Activated CD8-positive, alpha-beta memory T cell treated with anti-CD3 and anti-CD28 coated beads, Interleukin-2, amount 10 ng/mL, durations not matched to agents 7 days and 5 days (primary cell): ENCODE data around the gene ASPSCR1. TPM values are rescaled to one million over a fixed set of nuclear protein-coding genes. Genes with fewer than 3 reads are reported as not detected.

Source experiments
- ATAC-seq: fragments of 150-1000 bp; cut with Tn5 transposase; one replicate; pipeline ENCODE4 v1.10.0; 2021; ENCODE audit warnings: moderate library complexity
- CTCF ChIA-PET: fragments of 350-600 bp; sonication (Branson Sonifier 250); formaldehyde crosslinking; loops from one replicate; lab custom pipeline; 2021; ENCODE audit warnings: antibody characterized with exemption; lab: Charles Lee
- DNase-seq: peaks from one replicate; pipeline ENCODE4 v3.0.0-alpha.2; 2020
- H3K27ac Mint-ChIP-seq: one replicate; pipeline ENCODE4 v1.8.0; 2021; ENCODE audit warnings: mild to moderate bottlenecking, mixed read lengths
- H3K27me3 Mint-ChIP-seq: one replicate; pipeline ENCODE4 v1.8.0; 2021; ENCODE audit warnings: mixed read lengths
- H3K36me3 Mint-ChIP-seq: one replicate; pipeline ENCODE4 v1.8.0; 2021; ENCODE audit warnings: mild to moderate bottlenecking, mixed read lengths
- H3K4me1 Mint-ChIP-seq: one replicate; pipeline ENCODE4 v1.8.0; 2021; ENCODE audit warnings: mixed read lengths
- H3K4me3 Mint-ChIP-seq: one replicate; pipeline ENCODE4 v1.8.0; 2021; ENCODE audit warnings: mild to moderate bottlenecking, moderate library complexity, mixed read lengths
- H3K9me3 Mint-ChIP-seq: one replicate; pipeline ENCODE4 v1.8.0; 2022; ENCODE audit warnings: low read depth, mixed read lengths
- total RNA-seq, 2 experiments: library from RNA; stranded (reverse); gene quantifications; one replicate each; pipeline ENCODE4 v1.2.3, GENCODE V29; 2021

ASPSCR1 gene
- total RNA-seq, 2 experiments from 2014 or later: 29.5 to 31.4 TPM

DNA sequence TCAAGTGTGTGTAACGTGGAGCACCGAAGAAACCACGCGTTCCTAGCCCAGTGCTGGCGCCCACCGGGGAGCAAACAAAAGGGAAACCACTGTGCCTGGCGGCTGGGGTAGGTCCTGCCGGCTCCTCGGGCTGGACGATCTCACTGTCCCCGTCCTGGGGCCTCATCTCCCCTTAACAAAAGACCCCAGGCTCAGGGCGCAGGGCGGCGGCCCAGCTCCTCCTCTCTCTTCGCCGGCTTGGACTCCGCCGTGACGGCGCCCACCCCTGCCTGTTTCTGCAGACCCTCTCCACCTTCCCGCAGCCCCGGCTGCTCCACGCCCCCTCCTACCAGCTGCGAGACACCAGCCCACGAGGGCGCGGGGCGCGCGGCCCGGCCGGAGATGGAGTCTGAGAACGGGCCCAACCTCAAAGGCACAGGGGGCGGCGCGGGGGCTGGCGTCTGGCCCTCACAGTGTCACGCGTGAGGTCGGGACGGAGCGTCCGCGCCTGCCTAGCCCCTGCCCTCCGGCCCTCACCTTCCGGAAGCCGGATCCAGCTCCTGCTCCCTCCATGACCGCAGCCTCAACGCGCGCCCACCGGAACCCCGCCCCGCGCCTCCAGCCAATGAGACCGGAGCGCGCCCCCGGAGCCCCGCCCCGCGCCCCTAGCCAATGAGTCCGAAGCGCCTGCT lies 45.0 kb downstream of the ASPSCR1 start, which contains the start of gene CENPX:
TSS of gene CENPX (minus strand) at position 569 of the 671 bp plus-strand sequence. CDS start at position 552, 17 bp downstream.
- H3K9me3 Mint-ChIP-seq: no peaks in the 10 kb centered on the region
- DNase-seq (no peak), ATAC-seq (no peak)
- peak within 1 kb of the TSS; percentile 82 for H3K4me3 Mint-ChIP-seq
- peaks cover 4% of the 10 kb centered on the region for H3K36me3 Mint-ChIP-seq
- H3K27me3 Mint-ChIP-seq: no peaks in the 10 kb centered on the region
- CTCF ChIA-PET: interaction anchor here (0.9 to 9.0 kb wide), 22 partner anchors 8 to 214 kb away, joined by 3 to 181 read pairs (median 7); partner anchors contain the start of genes ARHGDIA, DCXR, GPS1 and MAFG
- H3K4me1 Mint-ChIP-seq: peaks cover 29% of the 10 kb centered on the region
- peak within 1 kb of the TSS; percentile 78 for H3K27ac Mint-ChIP-seq

- peaks cover 4% of the 10 kb centered on the region for H3K36me3 Mint-ChIP-seq
- H3K9me3 Mint-ChIP-seq: no peaks in the 10 kb centered on the region
- peak within 1 kb of the TSS; percentile 82 for H3K4me3 Mint-ChIP-seq
- peaks cover 32% of the 10 kb centered on the region for H3K4me1 Mint-ChIP-seq
- CTCF ChIA-PET: interaction anchor here (1.0 to 9.0 kb wide), 16 partner anchors 12 to 213 kb away, joined by 3 to 181 read pairs (median 6); partner anchors contain the start of genes ARHGDIA, DCXR, GPS1 and MAFG
- no peaks in the 10 kb centered on the region for H3K27me3 Mint-ChIP-seq
- DNase-seq: peak; percentile 100
- H3K27ac Mint-ChIP-seq: peak within 1 kb of the TSS; percentile 78
- peak; percentile 95 for ATAC-seq
Measured at GRCh38 chr17:82022981-82023446, 45.6 kb downstream of the ASPSCR1 start, which contains the start of gene LRRC45. Gene LRRC45, plus strand, starts transcription at chr17:82023305. Its CDS starts 339 bp downstream, at chr17:82023644.

- no peaks in the 10 kb centered on the region for H3K27me3 Mint-ChIP-seq
- H3K4me1 Mint-ChIP-seq: peaks cover 32% of the 10 kb centered on the region
- peak; percentile 61 for DNase-seq
- peak overlapping the region; percentile 52 for H3K27ac Mint-ChIP-seq
- peaks cover 1% of the 10 kb centered on the region for H3K36me3 Mint-ChIP-seq
- H3K4me3 Mint-ChIP-seq: peak overlapping the region; percentile 82
- H3K9me3 Mint-ChIP-seq: no peaks in the 10 kb centered on the region
- CTCF ChIA-PET: interaction anchor here (1.0 to 9.0 kb wide), 9 partner anchors 11 to 213 kb away, joined by 4 to 181 read pairs (median 7); partner anchors contain the start of genes ARHGDIA, DCXR, MAFG and NOTUM
- ATAC-seq: no peak
Measured at GRCh38 chr17:82023447-82024241, 46.2 kb downstream of the ASPSCR1 start.

GRCh38 chr17:82024859-82025258 lies 47.4 kb downstream of the ASPSCR1 start:
- Mint-ChIP-seq H3K4me3 (no peak overlapping the region), H3K27ac (no peak overlapping the region), H3K4me1 (peaks cover 38% of the 10 kb centered on the region), H3K27me3 (no peaks in the 10 kb centered on the region), H3K9me3 (no peaks in the 10 kb centered on the region), H3K36me3 (peaks cover 3% of the 10 kb centered on the region)
- DNase-seq (no peak), ATAC-seq (no peak)
- CTCF ChIA-PET: interaction anchor here (0.9 to 2.4 kb wide), 3 partner anchors 60 to 130 kb away, joined by 3 to 11 read pairs (median 10); partner anchors contain the start of gene NOTUM

DNA sequence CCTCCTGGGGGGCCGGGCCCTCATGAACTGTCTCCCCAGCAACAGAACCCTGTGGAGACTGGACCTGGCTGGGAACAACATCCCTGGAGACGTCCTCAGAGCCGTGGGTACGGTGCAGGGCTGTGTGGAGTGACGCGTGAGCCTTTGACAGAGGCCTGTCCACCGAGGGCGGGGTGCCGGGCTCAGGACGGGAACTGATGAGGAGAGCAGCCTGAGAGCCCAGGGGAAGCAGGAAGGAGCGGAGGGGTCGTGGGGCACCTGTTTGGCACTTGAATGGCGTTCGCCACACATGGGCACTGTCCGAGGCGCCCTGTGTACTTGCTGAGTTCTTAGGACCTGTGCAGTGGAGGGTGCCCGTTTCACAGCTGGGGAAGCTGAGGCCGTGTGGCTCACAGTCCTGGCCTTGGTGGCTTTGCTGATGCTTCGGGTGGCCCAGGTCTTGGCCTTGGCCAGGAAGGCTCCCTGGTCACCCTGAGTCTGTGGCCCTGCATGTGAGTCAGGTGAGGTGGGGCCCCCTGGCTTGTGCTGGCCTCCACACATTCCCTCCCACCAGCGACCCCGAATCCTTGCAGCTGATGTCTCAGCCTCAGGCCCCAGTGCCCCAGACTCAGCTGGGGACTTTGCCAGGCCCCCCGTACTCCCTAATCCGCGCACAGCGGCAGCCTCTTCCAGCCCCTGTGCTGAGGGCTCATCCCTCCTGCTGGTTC lies 48.1 kb downstream of the ASPSCR1 start:
- DNase-seq (no peak), ATAC-seq (no peak)
- H3K4me3 Mint-ChIP-seq: no peak overlapping the region
- no peaks in the 10 kb centered on the region for H3K27me3 Mint-ChIP-seq
- CTCF ChIA-PET: interaction anchor here (0.9 to 2.4 kb wide), 5 partner anchors 11 to 66 kb away, joined by 3 to 10 read pairs (median 4); partner anchors contain the start of genes DCXR, DUS1L and NOTUM
- H3K36me3 Mint-ChIP-seq: peaks cover 3% of the 10 kb centered on the region
- H3K4me1 Mint-ChIP-seq: peaks cover 37% of the 10 kb centered on the region
- no peak overlapping the region for H3K27ac Mint-ChIP-seq
- no peaks in the 10 kb centered on the region for H3K9me3 Mint-ChIP-seq

GRCh38 chr17:82028246-82028645 lies 50.8 kb downstream of the ASPSCR1 start:
- CTCF ChIA-PET: interaction anchor here (0.6 to 2.5 kb wide), 6 partner anchors 8 to 344 kb away, joined by 3 to 13 read pairs (median 4); partner anchors contain the start of gene DCXR
- peaks cover 3% of the 10 kb centered on the region for H3K36me3 Mint-ChIP-seq
- DNase-seq (no peak), ATAC-seq (no peak)
- H3K4me3 Mint-ChIP-seq: no peak overlapping the region
- H3K9me3 Mint-ChIP-seq: no peaks in the 10 kb centered on the region
- peaks cover 32% of the 10 kb centered on the region for H3K4me1 Mint-ChIP-seq
- H3K27ac Mint-ChIP-seq: no peak overlapping the region
- H3K27me3 Mint-ChIP-seq: no peaks in the 10 kb centered on the region

- H3K36me3 Mint-ChIP-seq: peaks cover 3% of the 10 kb centered on the region
- no peak for ATAC-seq
- CTCF ChIA-PET: interaction anchor here (0.7 to 4.5 kb wide), 11 partner anchors 8 to 277 kb away, joined by 3 to 56 read pairs (median 11); partner anchors contain the start of genes DCXR and NOTUM
- DNase-seq: no peak
- H3K27me3 Mint-ChIP-seq: no peaks in the 10 kb centered on the region
- peaks cover 29% of the 10 kb centered on the region for H3K4me1 Mint-ChIP-seq
- no peak overlapping the region for H3K4me3 Mint-ChIP-seq
- no peak overlapping the region for H3K27ac Mint-ChIP-seq
- H3K9me3 Mint-ChIP-seq: no peaks in the 10 kb centered on the region
Measured at GRCh38 chr17:82028966-82029365, 51.5 kb downstream of the ASPSCR1 start.

GRCh38 chr17:82029391-82029790 lies 52.0 kb downstream of the ASPSCR1 start:
- Mint-ChIP-seq H3K27ac (no peak overlapping the region), H3K4me1 (peaks cover 25% of the 10 kb centered on the region), H3K36me3 (peaks cover 3% of the 10 kb centered on the region), H3K27me3 (no peaks in the 10 kb centered on the region), H3K9me3 (no peaks in the 10 kb centered on the region), H3K4me3 (no peak overlapping the region)
- DNase-seq (no peak), ATAC-seq (no peak)
- CTCF ChIA-PET: interaction anchor here (0.7 to 4.5 kb wide), 21 partner anchors 8 to 276 kb away, joined by 3 to 56 read pairs (median 6); partner anchors contain the start of genes DCXR, GPS1, MAFG and NOTUM

- DNase-seq (no peak), ATAC-seq (peak; percentile 2)
- Mint-ChIP-seq H3K27ac (no peak overlapping the region), H3K4me3 (no peak overlapping the region), H3K4me1 (peaks cover 25% of the 10 kb centered on the region), H3K27me3 (no peaks in the 10 kb centered on the region), H3K36me3 (peaks cover 5% of the 10 kb centered on the region), H3K9me3 (no peaks in the 10 kb centered on the region)
- CTCF ChIA-PET: interaction anchor here (0.5 to 4.5 kb wide), 42 partner anchors 8 to 745 kb away, joined by 3 to 56 read pairs (median 4); partner anchors contain the start of genes DCXR, GPS1, MAFG and NOTUM
Measured at GRCh38 chr17:82029990-82030469, 52.6 kb downstream of the ASPSCR1 start.

- H3K9me3 Mint-ChIP-seq: no peaks in the 10 kb centered on the region
- DNase-seq: peak; percentile 88
- H3K27ac Mint-ChIP-seq: peak overlapping the region; percentile 59
- CTCF ChIA-PET: interaction anchor here (0.5 to 4.5 kb wide), 46 partner anchors 8 to 744 kb away, joined by 3 to 56 read pairs (median 4); partner anchors contain the start of genes DCXR, GPS1, MAFG and NOTUM
- H3K27me3 Mint-ChIP-seq: no peaks in the 10 kb centered on the region
- peak; percentile 71 for ATAC-seq
- peak overlapping the region; percentile 70 for H3K4me3 Mint-ChIP-seq
- H3K36me3 Mint-ChIP-seq: peaks cover 10% of the 10 kb centered on the region
- peaks cover 28% of the 10 kb centered on the region for H3K4me1 Mint-ChIP-seq
Measured at GRCh38 chr17:82030470-82031302, 53.3 kb downstream of the ASPSCR1 start.

DNA sequence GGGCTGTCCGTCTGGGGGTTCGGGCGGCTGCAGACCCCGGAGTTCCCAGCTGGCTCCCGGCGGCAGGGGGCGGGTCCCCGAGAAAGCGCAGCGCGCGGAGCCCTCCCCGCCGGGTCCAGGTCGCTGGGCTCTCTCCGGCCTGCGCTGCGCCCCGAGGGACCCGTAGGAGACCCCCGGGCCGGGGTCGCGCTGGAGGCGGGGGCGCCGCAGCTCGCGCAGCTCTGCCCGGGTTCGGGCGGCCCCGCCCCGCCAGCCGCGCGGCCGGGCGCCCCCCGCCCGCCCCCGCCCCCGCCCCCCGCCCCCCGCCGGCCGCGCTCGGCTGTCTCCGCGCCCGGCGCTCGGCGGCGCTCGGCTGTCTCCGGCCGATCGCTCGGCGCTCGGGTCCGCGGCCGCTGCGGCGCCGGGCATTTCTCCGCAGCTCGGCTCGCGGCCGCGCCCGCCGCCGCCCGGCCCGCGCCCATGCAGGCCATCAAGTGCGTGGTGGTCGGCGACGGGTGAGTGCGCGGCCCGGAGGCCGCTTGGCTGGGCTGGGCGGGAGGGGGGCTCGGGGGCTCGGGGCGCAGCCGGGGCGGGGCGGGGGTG lies 54.0 kb downstream of the ASPSCR1 start, which contains the start of gene RAC3:
TSS of gene RAC3 (plus strand) at position 376 of the 582 bp plus-strand sequence. CDS start at position 460, 84 bp downstream.
- Mint-ChIP-seq H3K27me3 (no peaks in the 10 kb centered on the region), H3K9me3 (no peaks in the 10 kb centered on the region), H3K36me3 (peaks cover 10% of the 10 kb centered on the region), H3K4me1 (peaks cover 28% of the 10 kb centered on the region), H3K27ac (peak within 1 kb of the TSS; percentile 59), H3K4me3 (peak within 1 kb of the TSS; percentile 70)
- CTCF ChIA-PET: interaction anchor here (0.9 to 4.5 kb wide), 9 partner anchors 10 to 169 kb away, joined by 3 to 56 read pairs (median 8); partner anchors contain the start of genes GPS1, NOTUM and RFNG
- DNase-seq: no peak
- peak; percentile 34 for ATAC-seq
